Mesendoderm (in vitro differentiated cells): ENCODE results near the gene KAT14.
"Not testable (repeated sequence)": the region's sequence is repeated elsewhere in the genome, so short reads cannot be mapped to it uniquely, and the experiment has no call there.

Experiments used
- DNase-seq: peaks from one replicate; pipeline ENCODE4 v3.0.0; 2013
- H2AK5ac ChIP-seq: 2 replicates; pipeline ENCODE4 v1.6.1; 2013; ENCODE audit warnings: low read length, inconsistent platforms
- H2BK120ac ChIP-seq: 2 replicates; pipeline ENCODE4 v1.6.1; 2013; ENCODE audit warnings: low read depth, mild to moderate bottlenecking, low read length, moderate library complexity, mixed read lengths
- H2BK15ac ChIP-seq: replicated peaks from 2 replicates; pipeline ENCODE4 v1.6.1; 2013; ENCODE audit warnings: low read depth, mild to moderate bottlenecking, moderate library complexity
- H2BK5ac ChIP-seq: 2 replicates; pipeline ENCODE4 v1.6.1; 2013; ENCODE audit warnings: low read length, inconsistent platforms
- H3K18ac ChIP-seq: 2 replicates; pipeline ENCODE4 v1.6.1; 2013; ENCODE audit warnings: mild to moderate bottlenecking, low read length, mixed read lengths
- H3K23ac ChIP-seq: one replicate; pipeline ENCODE4 v1.6.1; 2013; ENCODE audit warnings: low read length
- H3K27ac ChIP-seq: 2 replicates; pipeline ENCODE4 v1.5.1; 2013; ENCODE audit warnings: low read depth, mild to moderate bottlenecking, inconsistent platforms, low read length, moderate library complexity
- H3K27me3 ChIP-seq: 2 replicates; pipeline ENCODE4 v1.6.1; 2013; ENCODE audit warnings: low read length, control low read depth, mild to moderate bottlenecking, inconsistent platforms; ENCODE audit not compliant: insufficient read depth, poor library complexity
- H3K36me3 ChIP-seq: 2 replicates; pipeline ENCODE4 v1.6.1; 2013; ENCODE audit warnings: low read length, inconsistent platforms; ENCODE audit not compliant: control insufficient read depth, insufficient read depth
- H3K4ac ChIP-seq: one replicate; pipeline ENCODE4 v1.6.1; 2013; ENCODE audit warnings: low read depth, mild to moderate bottlenecking, low read length, moderate library complexity
- H3K4me1 ChIP-seq: 2 replicates; pipeline ENCODE4 v1.6.1; 2013; ENCODE audit warnings: low read depth, low read length, inconsistent platforms; ENCODE audit not compliant: control insufficient read depth
- H3K4me2 ChIP-seq: 2 replicates; pipeline ENCODE4 v1.6.1; 2013; ENCODE audit warnings: low read length
- H3K4me3 ChIP-seq: 2 replicates; pipeline ENCODE4 v1.5.1; 2013; ENCODE audit warnings: mild to moderate bottlenecking, low read length
- H3K56ac ChIP-seq: one replicate; pipeline ENCODE4 v1.6.1; 2013; ENCODE audit warnings: low read length
- H3K79me1 ChIP-seq: 2 replicates; pipeline ENCODE4 v1.6.1; 2013; ENCODE audit warnings: low read length, inconsistent platforms
- H3K79me2 ChIP-seq: 2 replicates; pipeline ENCODE4 v1.6.1; 2013; ENCODE audit warnings: mild to moderate bottlenecking, low read length; ENCODE audit not compliant: control insufficient read depth, insufficient read depth
- H3K9ac ChIP-seq: 2 replicates; pipeline ENCODE4 v1.6.1; 2013; ENCODE audit warnings: low read length, inconsistent platforms
- H4K5ac ChIP-seq: one replicate; pipeline ENCODE4 v1.6.1; 2013; ENCODE audit warnings: low read length
- H4K8ac ChIP-seq: one replicate; pipeline ENCODE4 v1.6.1; 2013; ENCODE audit warnings: low read depth, mild to moderate bottlenecking, control low read depth, low read length, moderate library complexity
- WGBS: extraction: QIAGEN DNeasy Blood & Tissue Kit; methylation state at CpG from one replicate; pipeline ENCODE4 v1.1.7; 2013; ENCODE audit warnings: low lambda C conversion rate, missing lambda C conversion rate; ENCODE audit not compliant: insufficient coverage; ENCODE audit errors: extremely low coverage; 5-methylcytosine and 5-hydroxymethylcytosine counted together

KAT14 gene

DNA sequence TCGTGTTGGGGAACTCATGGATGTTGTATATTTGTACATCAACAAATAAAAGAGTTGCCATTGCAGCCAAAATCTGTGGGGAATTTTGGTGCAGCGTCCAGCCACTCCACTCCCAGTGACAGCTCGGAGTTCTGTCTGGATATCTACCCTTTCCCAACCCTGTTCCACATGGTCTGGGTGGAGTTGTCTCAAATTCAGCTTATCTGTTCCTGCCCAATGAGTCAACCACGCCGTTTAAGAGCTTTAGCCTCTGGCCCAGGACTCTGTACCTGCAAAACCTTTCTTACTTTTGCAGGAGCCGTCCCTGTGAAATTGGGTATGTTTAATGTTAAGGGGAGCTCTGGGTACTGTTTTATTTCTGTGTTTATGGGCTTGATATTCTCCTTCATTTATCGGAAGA lies 46.0 kb upstream of the KAT14 start:
- H4K8ac ChIP-seq, result no peak overlapping the region
- H3K4me1 ChIP-seq, result no peaks in the 10 kb centered on the region

DNA sequence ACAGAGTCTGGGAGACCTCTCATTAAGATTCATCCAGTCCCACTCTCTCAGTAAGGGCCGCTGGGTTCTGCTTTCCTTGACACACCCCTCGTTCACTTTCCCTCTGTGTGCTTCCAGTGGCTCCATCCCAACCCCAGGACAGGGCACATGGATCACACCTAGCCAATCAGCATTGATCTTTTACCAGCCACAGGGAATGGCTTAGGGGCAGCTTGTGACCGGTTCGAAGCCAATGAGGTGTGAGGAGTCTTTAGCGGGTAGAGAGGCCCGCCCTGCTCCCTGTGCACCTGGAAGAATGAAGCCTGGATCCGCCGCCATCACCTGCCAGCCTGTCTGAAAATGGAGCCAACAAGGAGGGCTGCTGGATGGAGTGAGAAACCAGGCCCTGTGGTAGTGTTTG lies 44.8 kb upstream of the KAT14 start:
- Histone ChIP-seq H4K8ac (no peak overlapping the region), H3K36me3 (no peaks in the 10 kb centered on the region), H3K4me1 (no peaks in the 10 kb centered on the region), H4K5ac (no peak overlapping the region), H3K18ac (no peak overlapping the region), H3K4me3 (no peak overlapping the region), H3K4ac (no peak overlapping the region), H2AK5ac (no peak overlapping the region), H2BK5ac (no peak overlapping the region), H3K9ac (no peak overlapping the region), H3K27ac (no peak overlapping the region), H3K79me2 (no peaks in the 10 kb centered on the region), H3K4me2 (no peak overlapping the region), H3K23ac (no peak overlapping the region), H2BK15ac (no peak overlapping the region), H3K27me3 (no peaks in the 10 kb centered on the region), H3K79me1 (no peaks in the 10 kb centered on the region), H2BK120ac (no peak overlapping the region), H3K56ac (no peak overlapping the region)
- WGBS, result no CpG with 5 or more reads among the region's 8 CpGs
- DNase-seq, result peak; percentile 62

More for the DNA sequence above, 46.0 kb upstream of the KAT14 start:
- Histone ChIP-seq H4K5ac (no peak overlapping the region), H3K27me3 (no peaks in the 10 kb centered on the region), H2BK120ac (no peak overlapping the region), H3K79me1 (no peaks in the 10 kb centered on the region), H3K4ac (no peak overlapping the region), H3K36me3 (no peaks in the 10 kb centered on the region), H3K56ac (no peak overlapping the region), H3K9ac (no peak overlapping the region), H2BK5ac (no peak overlapping the region), H2BK15ac (no peak overlapping the region), H3K4me2 (no peak overlapping the region), H3K4me3 (no peak overlapping the region), H3K79me2 (no peaks in the 10 kb centered on the region), H3K27ac (no peak overlapping the region), H2AK5ac (no peak overlapping the region), H3K23ac (no peak overlapping the region), H3K18ac (no peak overlapping the region)
- WGBS, result 100% methylated on average over 1 of the region's 7 CpGs
- DNase-seq, result no peak

DNA sequence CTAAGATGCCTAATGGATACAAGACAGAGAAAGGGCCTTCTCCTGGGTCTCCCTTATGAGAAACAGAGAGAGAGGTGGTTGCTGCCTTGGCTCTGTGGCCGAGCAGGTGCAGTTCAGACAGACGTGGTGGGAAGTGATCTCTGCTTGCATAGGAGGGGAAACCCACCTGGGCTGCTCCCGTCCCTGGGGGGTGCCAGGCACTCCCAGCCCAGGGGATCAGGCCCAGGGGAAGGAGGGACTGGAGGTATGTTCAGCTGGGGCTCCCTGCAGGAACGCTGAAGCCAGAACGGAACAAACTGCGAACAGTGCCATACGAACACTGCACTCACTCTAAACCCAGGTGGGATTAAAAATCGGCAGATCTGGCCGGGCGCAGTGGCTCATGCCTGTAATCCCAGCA lies 44.3 kb upstream of the KAT14 start:
- Histone ChIP-seq H3K4ac (no peak overlapping the region), H4K8ac (no peak overlapping the region), H2BK5ac (no peak overlapping the region), H3K27ac (no peak overlapping the region), H3K36me3 (no peaks in the 10 kb centered on the region), H3K9ac (no peak overlapping the region), H2BK15ac (no peak overlapping the region), H3K56ac (no peak overlapping the region), H4K5ac (no peak overlapping the region), H3K4me1 (no peaks in the 10 kb centered on the region), H3K4me3 (no peak overlapping the region), H3K4me2 (no peak overlapping the region), H3K79me1 (no peaks in the 10 kb centered on the region), H3K27me3 (no peaks in the 10 kb centered on the region), H3K23ac (no peak overlapping the region), H3K18ac (no peak overlapping the region), H3K79me2 (no peaks in the 10 kb centered on the region), H2BK120ac (no peak overlapping the region), H2AK5ac (no peak overlapping the region)
- no CpG with 5 or more reads among the region's 10 CpGs for WGBS
- DNase-seq, result no peak

DNA sequence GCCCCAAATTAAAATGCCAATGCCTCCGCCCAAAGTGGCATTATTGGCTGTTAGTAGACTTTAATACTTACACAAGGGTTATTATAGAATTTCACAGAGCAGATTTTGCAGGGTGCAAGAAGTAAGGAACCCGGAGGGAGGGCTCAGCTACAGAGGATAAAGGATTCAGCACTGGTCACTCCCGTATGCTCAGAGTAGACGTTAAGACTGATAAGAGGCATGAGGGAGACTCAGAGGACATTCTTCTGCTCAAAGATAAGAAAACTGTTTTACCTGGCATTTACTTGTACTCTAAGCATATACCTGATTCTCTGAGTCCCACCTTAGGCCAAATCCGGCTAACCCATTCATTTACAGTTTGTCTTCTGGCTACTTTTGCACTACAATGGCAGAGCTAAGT lies 43.5 kb upstream of the KAT14 start:
- H3K18ac ChIP-seq, result no peak overlapping the region
- H4K5ac ChIP-seq, result no peak overlapping the region
- H2BK5ac ChIP-seq, result no peak overlapping the region
- H3K9ac ChIP-seq, result no peak overlapping the region
- no peak overlapping the region for H4K8ac ChIP-seq
- no peaks in the 10 kb centered on the region for H3K4me1 ChIP-seq
- H3K4me2 ChIP-seq, result no peak overlapping the region
- H3K79me1 ChIP-seq, result no peaks in the 10 kb centered on the region
- H3K27ac ChIP-seq, result no peak overlapping the region
- no peak overlapping the region for H3K4ac ChIP-seq
- no peak for DNase-seq
- no peak overlapping the region for H3K23ac ChIP-seq
- WGBS, result no CpG with 5 or more reads among the region's 5 CpGs
- H2BK15ac ChIP-seq, result no peak overlapping the region
- H3K27me3 ChIP-seq, result no peaks in the 10 kb centered on the region
- H2BK120ac ChIP-seq, result no peak overlapping the region
- H3K56ac ChIP-seq, result no peak overlapping the region
- no peak overlapping the region for H3K4me3 ChIP-seq
- no peaks in the 10 kb centered on the region for H3K79me2 ChIP-seq
- H3K36me3 ChIP-seq, result no peaks in the 10 kb centered on the region
- no peak overlapping the region for H2AK5ac ChIP-seq

DNA sequence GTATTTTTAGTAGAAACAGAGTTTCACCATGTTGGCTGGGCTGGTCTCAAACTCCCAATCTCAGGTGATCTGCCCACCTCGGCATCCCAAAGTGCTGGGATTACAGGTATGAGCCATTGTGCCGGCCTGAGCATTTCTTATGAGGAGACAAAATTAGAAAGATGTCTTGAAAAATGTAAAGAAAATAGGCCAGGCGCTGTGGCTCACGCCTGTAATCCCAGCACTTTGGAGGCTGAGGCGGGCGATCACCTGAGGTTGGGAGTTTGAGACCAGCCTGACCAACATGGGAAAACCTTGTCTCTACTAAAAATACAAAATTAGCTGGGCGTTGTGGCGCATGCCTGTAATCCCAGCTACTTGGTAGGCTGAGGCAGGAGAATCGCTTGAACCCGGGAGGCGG lies 37.1 kb upstream of the KAT14 start:
- not testable (repeated sequence) for H4K8ac ChIP-seq, H3K27ac ChIP-seq, H4K5ac ChIP-seq, H3K23ac ChIP-seq, H3K4me2 ChIP-seq, H3K79me1 ChIP-seq, H2BK120ac ChIP-seq, H3K56ac ChIP-seq, H3K36me3 ChIP-seq, H3K4me3 ChIP-seq, DNase-seq, H3K9ac ChIP-seq, H3K79me2 ChIP-seq, H3K27me3 ChIP-seq, H2AK5ac ChIP-seq, H2BK15ac ChIP-seq, H3K18ac ChIP-seq, H3K4me1 ChIP-seq, H2BK5ac ChIP-seq
- H3K4ac ChIP-seq, result peak overlapping the region; percentile 36
- WGBS, result no CpG with 5 or more reads among the region's 11 CpGs

DNA sequence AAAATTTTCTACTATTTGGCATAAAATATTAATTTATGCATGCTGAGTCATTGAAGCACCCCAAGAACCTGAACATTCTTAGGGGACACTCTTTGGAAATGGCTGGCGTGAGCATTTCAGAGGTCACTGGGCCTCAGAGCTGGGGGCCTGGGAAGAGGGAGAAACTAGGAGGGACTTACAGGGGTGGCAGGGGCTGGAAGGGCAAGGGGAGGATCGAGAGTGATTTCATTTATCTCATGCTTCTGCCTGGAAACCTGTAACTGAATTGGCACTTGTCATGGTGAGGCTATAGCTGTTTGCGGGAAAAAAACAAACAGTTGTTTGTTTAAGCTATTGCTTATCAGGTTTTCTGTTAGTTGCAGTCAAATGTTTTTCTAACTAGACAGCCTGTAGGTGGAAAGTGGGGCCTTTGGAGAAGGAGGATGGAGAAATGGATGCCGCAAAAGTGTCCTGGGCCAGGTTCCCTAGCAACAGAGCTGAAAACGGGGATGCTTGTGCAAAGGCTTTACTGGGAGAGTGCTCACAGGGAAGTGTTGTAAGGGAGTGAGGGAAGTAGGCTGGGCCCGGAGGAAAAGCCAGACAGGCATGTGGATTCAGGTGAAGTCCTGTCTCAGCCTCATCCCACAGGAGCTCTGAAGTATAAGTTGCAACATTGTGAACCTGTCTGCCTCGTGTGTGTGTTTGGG lies 36.4 kb upstream of the KAT14 start:
- peak; percentile 97 for DNase-seq
- H3K4ac ChIP-seq, result no peak overlapping the region

More for the DNA sequence above, 36.4 kb upstream of the KAT14 start:
- Histone ChIP-seq H2BK15ac (no peak overlapping the region), H3K23ac (no peak overlapping the region), H3K27me3 (no peaks in the 10 kb centered on the region), H3K4me3 (no peak overlapping the region), H2BK5ac (no peak overlapping the region), H2AK5ac (no peak overlapping the region), H3K36me3 (no peaks in the 10 kb centered on the region), H3K27ac (peak overlapping the region; percentile 14), H3K9ac (no peak overlapping the region), H3K4me1 (no peaks in the 10 kb centered on the region), H3K79me1 (no peaks in the 10 kb centered on the region), H3K18ac (no peak overlapping the region), H4K8ac (no peak overlapping the region), H3K79me2 (no peaks in the 10 kb centered on the region), H4K5ac (no peak overlapping the region), H2BK120ac (no peak overlapping the region), H3K56ac (no peak overlapping the region), H3K4me2 (no peak overlapping the region)
- WGBS, result no CpG with 5 or more reads among the region's 7 CpGs
